T-helper 2 cell treated with Interferon-gamma antibody and Interleukin-4, amounts not matched to agents 5 μg/mL and 100 μg/mL, for 36 hours (primary cell): ENCODE data around the gene DNAI4.
"Not testable (repeated sequence)": the region's sequence is repeated elsewhere in the genome, so short reads cannot be mapped to it uniquely, and the experiment has no call there.

ENCODE experiments used
- DNase-seq: peaks from one replicate; pipeline ENCODE4 v3.0.0; 2021; ENCODE audit warnings: low spot score
- H3K27ac Mint-ChIP-seq: one replicate; pipeline ENCODE4 v1.8.0; 2021; ENCODE audit warnings: mild to moderate bottlenecking, mixed read lengths
- H3K27me3 Mint-ChIP-seq: one replicate; pipeline ENCODE4 v1.8.0; 2021; ENCODE audit warnings: low read depth, mixed read lengths
- H3K36me3 Mint-ChIP-seq: one replicate; pipeline ENCODE4 v1.8.0; 2021; ENCODE audit warnings: low read depth, mixed read lengths
- H3K4me1 Mint-ChIP-seq: one replicate; pipeline ENCODE4 v1.8.0; 2021; ENCODE audit warnings: low read depth, mixed read lengths
- H3K4me3 Mint-ChIP-seq: one replicate; pipeline ENCODE4 v1.8.0; 2022; ENCODE audit warnings: mild to moderate bottlenecking, moderate library complexity, mixed read lengths
- H3K9me3 Mint-ChIP-seq: one replicate; pipeline ENCODE4 v1.8.0; 2021; ENCODE audit warnings: mixed read lengths

Gene DNAI4

GRCh38 chr1:66924756-66925557 lies at the start of gene DNAI4, which contains the start of gene MIER1:
Gene DNAI4 (minus strand): TSS chr1:66924856. CDS start chr1:66924831, 25 bp downstream.
Gene MIER1 (plus strand): TSS chr1:66924990. CDS start chr1:66925029, 39 bp downstream.
- H3K36me3 Mint-ChIP-seq, result peaks cover 3% of the 10 kb centered on the region
- DNase-seq, result peak; percentile 97
- no peaks in the 10 kb centered on the region for H3K27me3 Mint-ChIP-seq
- H3K4me3 Mint-ChIP-seq, result peak within 1 kb of the TSS; percentile 94
- peak within 1 kb of the TSS; percentile 92 for H3K27ac Mint-ChIP-seq
- peaks cover 42% of the 10 kb centered on the region for H3K4me1 Mint-ChIP-seq
- H3K9me3 Mint-ChIP-seq, result no peaks in the 10 kb centered on the region

DNA sequence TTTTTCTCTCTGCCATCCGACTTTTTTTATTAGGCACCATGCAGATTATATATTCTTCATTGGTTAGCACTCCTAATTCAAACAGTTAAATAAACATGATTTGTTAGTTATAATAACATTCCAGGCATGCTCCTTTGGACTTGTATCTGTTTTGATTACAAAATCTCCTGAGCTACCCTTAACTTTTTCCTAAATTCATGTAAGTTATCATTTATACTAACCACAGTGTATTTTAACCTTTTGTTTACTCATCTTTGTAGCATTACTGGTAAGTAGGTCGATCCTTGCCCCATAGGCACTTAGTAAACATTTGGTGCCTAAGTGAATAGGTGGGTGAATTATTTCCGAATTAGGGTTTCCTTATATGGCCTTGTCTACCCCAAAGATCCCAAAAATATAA lies 43.9 kb upstream of the DNAI4 start:
- no peak for DNase-seq
- H3K27ac Mint-ChIP-seq, result no peak overlapping the region
- peaks cover 60% of the 10 kb centered on the region for H3K36me3 Mint-ChIP-seq
- no peak overlapping the region for H3K4me3 Mint-ChIP-seq
- H3K4me1 Mint-ChIP-seq, result peaks cover 9% of the 10 kb centered on the region
- peaks cover 13% of the 10 kb centered on the region for H3K9me3 Mint-ChIP-seq
- H3K27me3 Mint-ChIP-seq, result no peaks in the 10 kb centered on the region

DNA sequence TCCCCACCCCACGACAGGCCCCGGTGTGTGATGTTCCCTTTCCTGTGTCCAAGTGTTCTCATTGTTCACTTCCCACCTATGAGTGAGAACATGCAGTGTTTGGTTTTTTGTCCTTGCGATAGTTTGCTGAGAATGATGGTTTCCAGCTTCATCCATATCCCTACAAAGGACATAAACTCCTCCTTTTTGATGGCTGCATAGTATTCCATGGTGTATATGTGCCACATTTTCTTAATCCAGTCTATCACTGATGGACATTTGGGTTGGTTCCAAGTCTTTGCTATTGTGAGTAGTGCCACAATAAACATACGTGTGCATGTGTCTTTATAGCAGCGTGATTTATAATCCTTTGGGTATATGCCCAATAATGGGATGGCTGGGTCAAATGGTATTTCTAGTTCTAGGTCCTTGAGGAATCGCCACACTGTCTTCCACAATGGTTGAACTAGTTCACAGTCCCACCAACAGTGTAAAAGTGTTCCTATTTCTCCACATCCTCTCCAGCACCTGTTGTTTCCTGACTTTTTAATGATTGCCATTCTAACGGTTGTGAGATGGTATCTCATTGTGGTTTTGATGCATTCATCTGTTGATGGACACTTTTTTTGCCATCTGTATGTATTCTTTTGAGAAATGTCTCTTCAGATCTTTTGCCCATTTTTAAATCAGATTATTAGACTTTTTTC lies 41.7 kb upstream of the DNAI4 start:
- not testable (repeated sequence) for H3K27ac Mint-ChIP-seq, DNase-seq, H3K27me3 Mint-ChIP-seq, H3K4me3 Mint-ChIP-seq
- Mint-ChIP-seq H3K9me3 (peaks cover 13% of the 10 kb centered on the region), H3K4me1 (peaks cover 15% of the 10 kb centered on the region), H3K36me3 (peaks cover 68% of the 10 kb centered on the region)

DNA sequence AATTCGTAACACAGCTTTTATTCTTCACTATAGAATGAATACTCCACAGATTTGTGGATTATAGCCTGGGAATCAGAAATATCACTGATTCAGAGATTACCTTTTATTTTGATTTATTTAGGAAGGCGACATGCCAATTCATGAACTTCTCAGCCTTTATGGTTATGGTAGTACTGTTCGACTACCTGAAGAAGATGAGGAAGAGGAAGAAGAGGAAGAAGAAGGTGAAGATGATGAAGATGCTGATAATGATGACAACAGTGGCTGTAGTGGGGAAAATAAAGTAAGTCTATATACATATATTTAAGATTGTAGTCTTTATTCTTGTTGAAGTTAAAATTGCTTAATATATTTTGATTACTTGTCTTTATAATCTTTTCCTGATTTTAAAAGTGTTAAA lies 33.3 kb upstream of the DNAI4 start:
- no peak overlapping the region for H3K27ac Mint-ChIP-seq
- no peak overlapping the region for H3K4me3 Mint-ChIP-seq

GRCh38 chr1:66954208-66954607 lies 29.6 kb upstream of the DNAI4 start:
- H3K27me3 Mint-ChIP-seq, result no peaks in the 10 kb centered on the region
- H3K36me3 Mint-ChIP-seq, result peaks cover 64% of the 10 kb centered on the region
- H3K27ac Mint-ChIP-seq, result peak overlapping the region; percentile 21
- H3K4me1 Mint-ChIP-seq, result peaks cover 19% of the 10 kb centered on the region
- no peak overlapping the region for H3K4me3 Mint-ChIP-seq
- H3K9me3 Mint-ChIP-seq, result no peaks in the 10 kb centered on the region
- DNase-seq, result no peak

More for the DNA sequence above, 33.3 kb upstream of the DNAI4 start:
- DNase-seq, result no peak
- no peaks in the 10 kb centered on the region for H3K9me3 Mint-ChIP-seq
- H3K27me3 Mint-ChIP-seq, result no peaks in the 10 kb centered on the region
- peaks cover 29% of the 10 kb centered on the region for H3K4me1 Mint-ChIP-seq
- H3K36me3 Mint-ChIP-seq, result peaks cover 72% of the 10 kb centered on the region

DNA sequence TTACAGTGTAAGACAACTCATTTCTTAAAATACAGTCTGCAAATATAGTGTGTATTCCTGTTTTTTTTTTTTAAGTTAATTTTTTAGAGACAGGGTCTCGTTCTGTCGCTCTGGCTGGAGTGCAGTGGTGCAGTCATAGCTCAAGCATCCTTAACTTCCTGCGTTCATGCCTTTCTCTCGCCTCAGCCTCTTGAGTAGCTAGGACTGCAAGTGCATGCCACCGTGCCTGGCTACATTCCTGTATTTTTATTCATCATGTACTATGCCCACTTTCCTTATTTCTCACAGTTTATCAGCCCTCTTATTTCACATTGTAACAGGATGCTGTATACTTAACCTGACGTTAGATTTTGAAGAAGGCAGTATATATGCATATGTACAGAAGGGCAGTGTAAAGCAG lies 26.9 kb upstream of the DNAI4 start:
- peaks cover 21% of the 10 kb centered on the region for H3K4me1 Mint-ChIP-seq
- H3K36me3 Mint-ChIP-seq, result peaks cover 65% of the 10 kb centered on the region
- no peaks in the 10 kb centered on the region for H3K27me3 Mint-ChIP-seq
- no peaks in the 10 kb centered on the region for H3K9me3 Mint-ChIP-seq
- DNase-seq, result no peak
- no peak overlapping the region for H3K27ac Mint-ChIP-seq
- no peak overlapping the region for H3K4me3 Mint-ChIP-seq

DNA sequence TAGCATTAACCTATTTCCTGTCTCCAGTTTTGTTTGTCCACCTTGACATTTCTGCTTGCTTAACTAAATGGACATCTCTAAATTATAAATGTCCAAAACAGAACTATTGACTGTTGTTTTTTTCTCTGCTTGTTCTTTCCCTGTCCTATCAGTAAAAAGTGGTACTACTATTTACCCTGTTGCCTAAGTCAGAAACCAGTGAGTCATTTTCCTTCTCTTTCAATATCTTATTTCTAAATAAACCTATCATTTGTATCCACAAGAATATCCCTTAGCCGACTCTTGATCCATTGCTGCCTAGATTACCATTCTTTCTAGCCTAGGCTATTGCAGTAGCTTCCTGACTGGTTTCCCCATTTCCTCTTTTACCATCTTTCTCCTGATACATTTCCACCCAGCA lies 22.6 kb upstream of the DNAI4 start:
- Mint-ChIP-seq H3K36me3 (peaks cover 47% of the 10 kb centered on the region), H3K27me3 (no peaks in the 10 kb centered on the region), H3K4me1 (peaks cover 25% of the 10 kb centered on the region), H3K4me3 (no peak overlapping the region), H3K27ac (peak overlapping the region; percentile 37), H3K9me3 (no peaks in the 10 kb centered on the region)
- no peak for DNase-seq

- no peak overlapping the region for H3K27ac Mint-ChIP-seq
- no peaks in the 10 kb centered on the region for H3K27me3 Mint-ChIP-seq
- peaks cover 35% of the 10 kb centered on the region for H3K4me1 Mint-ChIP-seq
These were observed 20.7 kb upstream of the DNAI4 start for GRCh38 chr1:66945316-66945715.

GRCh38 chr1:66944330-66945274 lies 19.9 kb upstream of the DNAI4 start:
- DNase-seq, result no peak
- H3K4me1 Mint-ChIP-seq, result peaks cover 41% of the 10 kb centered on the region
- no peaks in the 10 kb centered on the region for H3K9me3 Mint-ChIP-seq
- H3K4me3 Mint-ChIP-seq, result no peak overlapping the region
- peaks cover 54% of the 10 kb centered on the region for H3K36me3 Mint-ChIP-seq
- no peak overlapping the region for H3K27ac Mint-ChIP-seq
- no peaks in the 10 kb centered on the region for H3K27me3 Mint-ChIP-seq

More at GRCh38 chr1:66945316-66945715, 20.7 kb upstream of the DNAI4 start:
- no peak overlapping the region for H3K4me3 Mint-ChIP-seq
- peaks cover 53% of the 10 kb centered on the region for H3K36me3 Mint-ChIP-seq
- no peak for DNase-seq
- no peaks in the 10 kb centered on the region for H3K9me3 Mint-ChIP-seq

DNA sequence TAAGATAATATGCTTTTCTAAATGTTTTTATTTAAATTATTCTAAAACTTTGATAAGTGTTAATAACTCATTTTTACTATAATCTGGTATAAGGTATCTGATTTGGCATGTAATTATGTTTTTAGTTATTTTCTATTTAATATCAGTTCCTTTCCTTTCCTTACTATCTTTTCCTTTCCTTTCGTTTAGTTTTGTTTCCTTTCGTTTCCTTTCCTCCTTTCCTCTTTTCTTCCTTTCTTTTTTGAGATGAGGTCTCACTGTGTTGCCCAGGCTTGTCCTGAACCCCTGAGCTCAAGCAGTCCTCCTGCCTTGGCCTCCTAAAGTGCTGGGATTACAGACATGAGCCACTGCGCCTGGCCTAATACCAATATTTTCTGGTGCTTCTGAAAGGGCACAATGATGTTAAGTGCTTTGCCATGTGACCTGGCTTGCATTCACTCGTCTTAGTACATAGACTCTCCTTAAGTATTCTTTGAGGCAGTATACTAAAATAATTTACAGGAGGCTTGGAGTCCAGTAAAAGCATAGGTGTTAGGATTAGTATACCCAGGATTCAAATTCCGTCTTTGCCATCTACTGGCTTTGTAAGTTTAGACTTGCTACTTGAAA lies 18.8 kb upstream of the DNAI4 start:
- no peak for DNase-seq
- Mint-ChIP-seq H3K4me3 (no peak overlapping the region), H3K9me3 (no peaks in the 10 kb centered on the region), H3K36me3 (peaks cover 49% of the 10 kb centered on the region), H3K27ac (peak overlapping the region; percentile 55), H3K4me1 (peaks cover 48% of the 10 kb centered on the region), H3K27me3 (no peaks in the 10 kb centered on the region)

- Mint-ChIP-seq H3K4me1 (peaks cover 49% of the 10 kb centered on the region), H3K27ac (no peak overlapping the region), H3K4me3 (no peak overlapping the region), H3K27me3 (no peaks in the 10 kb centered on the region), H3K9me3 (no peaks in the 10 kb centered on the region), H3K36me3 (peaks cover 34% of the 10 kb centered on the region)
- DNase-seq, result no peak
These were observed 16.3 kb upstream of the DNAI4 start for GRCh38 chr1:66940981-66941380.

- peaks cover 37% of the 10 kb centered on the region for H3K36me3 Mint-ChIP-seq
- H3K27ac Mint-ChIP-seq, result no peak overlapping the region
- peaks cover 65% of the 10 kb centered on the region for H3K4me1 Mint-ChIP-seq
- no peak overlapping the region for H3K4me3 Mint-ChIP-seq
- H3K9me3 Mint-ChIP-seq, result no peaks in the 10 kb centered on the region
- H3K27me3 Mint-ChIP-seq, result no peaks in the 10 kb centered on the region
- DNase-seq, result no peak
These were observed 14.0 kb upstream of the DNAI4 start for GRCh38 chr1:66938613-66939012.

- no peak for DNase-seq
- peaks cover 70% of the 10 kb centered on the region for H3K4me1 Mint-ChIP-seq
- H3K27ac Mint-ChIP-seq, result no peak overlapping the region
- no peaks in the 10 kb centered on the region for H3K9me3 Mint-ChIP-seq
- no peaks in the 10 kb centered on the region for H3K27me3 Mint-ChIP-seq
- H3K36me3 Mint-ChIP-seq, result peaks cover 37% of the 10 kb centered on the region
- no peak overlapping the region for H3K4me3 Mint-ChIP-seq
These were observed 13.0 kb upstream of the DNAI4 start for GRCh38 chr1:66937529-66938234.
